ENCODE data around the gene PODXL2.

GRCh38 chr3:127701280-127701911 is 72.4 kb downstream of the PODXL2 start:
- no peak for TF ChIP-seq CTCF (IDR thresholded peaks at IDR 0.05; ENCODE audit: insufficient read depth, low read length)
- TF ChIP-seq POLR2AphosphoS5 (IDR thresholded peaks at IDR 0.05; ENCODE audit: low read depth): no peak

Data from HL-60 (cell line).